GM19467 (cell line): Measurements from ENCODE around the gene RAB6B.

Source experiments
- ATAC-seq: cut with Tn5 transposase; IDR thresholded peaks from one replicate; pipeline ENCODE4 v1.9.1; 2021; ENCODE audit warnings: mild to moderate bottlenecking, moderate library complexity; ENCODE audit not compliant: unreplicated experiment

RAB6B gene

DNA sequence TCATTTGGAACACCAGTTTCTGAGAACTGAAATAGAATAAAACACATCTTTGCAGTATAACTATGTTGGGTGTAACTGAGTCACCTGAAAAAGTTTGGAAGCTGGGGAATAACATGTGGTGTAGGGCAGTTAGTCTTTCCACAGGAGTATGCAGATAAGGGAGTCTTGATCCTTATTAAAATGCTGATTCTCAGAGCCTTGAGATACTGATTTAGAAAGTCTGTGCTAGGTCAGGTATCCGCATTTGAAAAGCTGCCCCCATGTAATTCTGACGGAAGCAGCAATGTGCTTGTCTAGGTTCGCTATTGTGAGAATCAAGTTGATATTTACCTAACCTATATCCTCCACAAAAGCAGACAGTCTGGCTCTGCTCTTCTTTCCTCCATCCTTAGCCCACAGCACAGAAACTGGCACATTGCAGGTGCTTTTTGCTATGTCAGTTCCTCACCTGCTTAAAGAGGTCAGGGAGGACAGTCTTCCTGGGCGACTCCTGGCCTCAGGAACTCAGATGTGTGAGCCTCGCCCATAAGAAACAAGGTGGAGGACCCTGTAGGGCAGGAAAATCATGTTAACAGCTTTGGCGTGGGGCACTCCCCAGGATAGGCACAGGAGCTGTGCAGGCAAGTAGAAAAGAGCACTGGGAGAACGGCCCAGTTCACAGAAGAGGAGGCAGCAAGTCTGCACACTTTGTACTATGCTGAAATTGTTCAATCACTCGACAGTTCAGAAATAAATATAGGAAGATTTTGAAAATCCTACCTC lies 117.7 kb downstream of the RAB6B start:
- no peak for ATAC-seq

DNA sequence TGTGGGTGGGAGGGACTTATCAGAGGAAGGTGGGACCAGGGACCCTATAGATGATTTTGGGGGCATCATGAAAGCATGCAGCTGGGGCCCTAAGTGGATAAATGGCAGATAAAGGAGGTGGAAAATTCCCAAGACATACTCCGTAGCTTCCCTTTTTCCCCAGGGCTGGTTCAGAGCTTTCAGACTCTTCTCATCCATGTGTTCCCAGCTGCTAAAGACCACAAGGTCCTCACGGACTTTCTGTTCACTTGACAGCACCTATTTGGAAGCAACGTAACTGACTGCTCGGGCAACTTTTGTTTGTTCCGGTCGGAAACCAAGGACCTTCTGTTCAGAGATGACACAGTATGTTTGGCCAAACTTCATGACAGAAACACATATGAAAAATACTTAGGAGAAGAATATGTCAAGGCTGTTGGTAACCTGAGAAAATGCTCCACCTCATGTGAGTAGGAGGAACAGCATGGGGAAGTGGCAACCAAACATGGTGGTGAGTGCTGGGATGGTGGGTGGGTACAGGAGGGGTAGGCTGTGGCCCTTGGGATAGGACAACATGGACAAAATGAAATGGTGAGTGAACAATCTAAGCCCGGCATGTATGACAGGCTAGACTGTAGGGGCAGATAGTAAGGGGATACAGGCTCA lies 118.8 kb downstream of the RAB6B start:
- ATAC-seq = no peak

DNA sequence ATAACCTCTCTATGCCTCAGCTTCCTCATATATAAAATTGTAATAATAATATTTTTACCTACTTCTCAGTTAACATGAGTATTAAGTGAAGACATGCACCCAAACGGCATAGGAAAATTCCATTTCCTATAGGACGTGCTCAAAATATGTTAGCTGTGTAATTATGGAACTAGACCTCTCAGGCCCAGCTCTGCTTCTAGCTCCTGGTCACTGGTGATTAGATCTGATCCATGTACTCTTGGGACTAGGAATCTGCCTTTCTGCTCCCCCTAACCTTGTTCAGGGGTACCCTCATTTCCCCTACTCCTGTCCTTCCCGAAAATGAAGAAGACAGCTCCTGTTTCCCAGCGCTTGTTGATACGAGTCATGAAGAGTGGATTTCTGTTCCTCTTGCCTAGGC lies 119.8 kb downstream of the RAB6B start:
- no peak for ATAC-seq

DNA sequence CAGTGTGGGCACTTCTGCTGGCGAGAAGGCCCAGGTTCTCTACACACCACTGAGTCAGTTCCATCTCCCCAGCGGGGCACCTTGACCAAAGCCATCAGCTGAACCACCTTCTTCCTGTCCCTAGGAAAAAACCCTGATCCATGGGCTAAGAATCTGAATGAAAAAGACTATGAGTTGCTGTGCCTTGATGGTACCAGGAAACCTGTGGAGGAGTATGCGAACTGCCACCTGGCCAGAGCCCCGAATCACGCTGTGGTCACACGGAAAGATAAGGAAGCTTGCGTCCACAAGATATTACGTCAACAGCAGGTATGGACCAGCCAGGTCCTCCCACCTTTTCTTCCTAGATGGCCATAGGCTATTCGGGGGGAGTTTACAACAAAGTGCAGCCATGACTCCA lies 120.4 kb downstream of the RAB6B start:
- ATAC-seq = no peak
